Suppressor macrophage (primary cell): ENCODE measurements around the gene SCD.
"Not testable (repeated sequence)": the region's sequence is repeated elsewhere in the genome, so short reads cannot be mapped to it uniquely, and the experiment has no call there.

ENCODE experiments used
- DNase-seq, 4 experiments: peaks; one replicate each; pipeline ENCODE4 v3.0.0-alpha.2; 2020 to 2022
- total RNA-seq, 17 experiments: gene quantifications; one replicate each; lab custom pipeline; 2026; ENCODE audit warnings: mixed read lengths in 6 of 17, inconsistent platforms in 3 of 17; lab: John Stamatoyannopoulos, UW

SCD gene
- 234 to 2,620 (median 932) reads per million in 17 experiments for total RNA-seq

DNA sequence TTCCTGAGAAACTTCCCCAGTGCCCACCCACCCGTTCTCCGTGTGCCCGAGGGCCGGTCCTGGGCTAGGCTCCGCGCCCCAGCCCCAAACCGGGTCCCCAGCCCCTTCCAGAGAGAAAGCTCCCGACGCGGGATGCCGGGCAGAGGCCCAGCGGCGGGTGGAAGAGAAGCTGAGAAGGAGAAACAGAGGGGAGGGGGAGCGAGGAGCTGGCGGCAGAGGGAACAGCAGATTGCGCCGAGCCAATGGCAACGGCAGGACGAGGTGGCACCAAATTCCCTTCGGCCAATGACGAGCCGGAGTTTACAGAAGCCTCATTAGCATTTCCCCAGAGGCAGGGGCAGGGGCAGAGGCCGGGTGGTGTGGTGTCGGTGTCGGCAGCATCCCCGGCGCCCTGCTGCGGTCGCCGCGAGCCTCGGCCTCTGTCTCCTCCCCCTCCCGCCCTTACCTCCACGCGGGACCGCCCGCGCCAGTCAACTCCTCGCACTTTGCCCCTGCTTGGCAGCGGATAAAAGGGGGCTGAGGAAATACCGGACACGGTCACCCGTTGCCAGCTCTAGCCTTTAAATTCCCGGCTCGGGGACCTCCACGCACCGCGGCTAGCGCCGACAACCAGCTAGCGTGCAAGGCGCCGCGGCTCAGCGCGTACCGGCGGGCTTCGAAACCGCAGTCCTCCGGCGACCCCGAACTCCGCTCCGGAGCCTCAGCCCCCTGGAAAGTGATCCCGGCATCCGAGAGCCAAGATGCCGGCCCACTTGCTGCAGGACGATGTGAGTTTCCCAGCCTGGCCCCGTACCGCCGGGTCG, at the start of gene SCD:
SCD (plus strand) TSS at position 469 of the 803 bp plus-strand sequence; CDS start at position 741, 272 bp downstream.
- DNase-seq = peak; percentile 93 to 96 (median 96)

DNA sequence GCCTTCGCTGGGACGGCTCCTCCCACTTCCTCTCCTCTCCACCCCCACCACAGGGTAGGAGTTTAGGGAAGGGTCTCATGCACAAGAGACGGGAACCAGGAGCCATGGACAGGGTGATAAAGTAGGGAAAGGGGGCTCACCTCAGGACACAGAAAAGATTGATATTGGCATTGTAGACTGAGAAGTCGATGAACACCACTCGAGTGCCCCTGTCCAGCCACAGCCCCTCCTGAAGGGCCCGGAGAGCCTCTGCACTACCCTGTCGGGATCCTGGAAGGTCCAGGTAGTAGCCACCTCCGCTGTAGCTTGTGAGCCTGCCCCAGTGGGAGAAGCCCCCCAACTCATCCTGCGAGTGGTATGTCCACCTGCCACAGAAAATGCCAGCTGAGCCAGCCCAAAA, 49.8 kb upstream of the SCD start:
- DNase-seq = no peak

- not testable (repeated sequence) for DNase-seq
Observed at GRCh38 chr10:100301123-100301522, 45.9 kb upstream of the SCD start.

DNA sequence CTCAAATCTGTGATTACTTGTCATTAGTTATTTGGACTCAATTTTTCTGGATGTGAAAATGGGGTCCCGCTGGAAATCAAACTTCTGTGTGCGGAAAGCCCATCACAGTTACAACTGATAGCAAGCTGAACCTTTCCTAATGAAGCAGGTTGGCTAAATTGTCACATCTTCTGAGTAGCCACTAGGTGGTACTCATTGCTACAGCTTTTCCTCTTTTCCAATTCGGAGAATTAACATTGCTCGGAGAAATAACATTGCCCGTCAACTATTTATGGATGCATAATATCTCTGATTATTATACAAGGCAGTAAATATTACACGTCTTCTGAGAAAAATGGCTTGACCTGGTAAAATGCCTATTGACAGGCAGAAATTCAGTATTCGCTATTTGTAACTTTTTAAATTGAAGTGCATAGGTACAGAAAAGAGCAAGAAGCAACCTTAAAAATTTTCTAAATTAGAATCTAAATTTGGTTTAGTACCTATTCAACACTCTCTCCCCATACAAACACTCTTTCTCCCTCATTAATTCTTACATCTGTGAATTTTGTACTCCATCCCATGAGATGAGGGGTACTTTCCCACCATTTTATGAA, 43.2 kb upstream of the SCD start:
- DNase-seq = peak in 3 of 4 experiments; percentile 36 to 69 (median 51)

GRCh38 chr10:100304414-100304813, 42.6 kb upstream of the SCD start:
- DNase-seq = no peak

DNA sequence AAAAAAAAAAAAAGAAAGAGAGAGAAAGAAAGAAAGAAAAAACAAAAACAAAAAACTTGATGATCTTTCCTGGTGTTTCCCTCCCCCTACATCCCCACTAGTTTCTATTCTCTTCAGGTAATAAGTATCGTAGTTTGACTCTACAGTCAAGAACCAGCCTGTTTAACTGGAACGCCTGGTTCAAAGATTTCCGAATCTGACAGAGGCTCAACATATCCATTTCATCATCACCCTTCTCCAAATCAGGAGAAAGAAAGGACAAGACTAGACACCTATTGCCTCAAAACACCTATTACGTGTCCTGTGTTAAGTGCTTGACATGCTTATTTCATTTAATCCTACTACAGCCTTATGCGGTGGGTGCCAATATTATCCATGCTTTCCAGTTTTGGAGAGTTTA, 40.2 kb upstream of the SCD start:
- DNase-seq = no peak

DNA sequence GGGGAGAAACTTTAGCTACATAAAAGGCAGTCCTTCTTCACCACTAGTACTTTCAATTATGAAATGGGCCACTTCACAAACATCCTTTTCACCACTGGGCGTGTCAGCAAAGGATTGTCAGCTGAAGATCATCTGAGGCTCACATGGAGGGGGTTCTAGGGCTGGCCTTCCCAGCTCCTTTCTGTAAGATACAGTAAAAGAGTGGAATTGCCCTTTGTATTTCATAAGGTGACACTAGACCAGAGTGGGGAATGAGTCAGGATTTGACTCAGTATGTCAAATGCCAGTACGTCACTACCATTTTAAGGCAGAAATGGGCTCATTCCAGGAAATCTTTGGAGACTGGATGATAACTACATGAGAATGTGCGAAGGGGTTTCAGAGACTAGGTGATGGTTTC, 39.3 kb upstream of the SCD start:
- peak; percentile 56 to 78 (median 76) for DNase-seq

GRCh38 chr10:100311298-100311697, 35.7 kb upstream of the SCD start:
- DNase-seq = no peak

DNA sequence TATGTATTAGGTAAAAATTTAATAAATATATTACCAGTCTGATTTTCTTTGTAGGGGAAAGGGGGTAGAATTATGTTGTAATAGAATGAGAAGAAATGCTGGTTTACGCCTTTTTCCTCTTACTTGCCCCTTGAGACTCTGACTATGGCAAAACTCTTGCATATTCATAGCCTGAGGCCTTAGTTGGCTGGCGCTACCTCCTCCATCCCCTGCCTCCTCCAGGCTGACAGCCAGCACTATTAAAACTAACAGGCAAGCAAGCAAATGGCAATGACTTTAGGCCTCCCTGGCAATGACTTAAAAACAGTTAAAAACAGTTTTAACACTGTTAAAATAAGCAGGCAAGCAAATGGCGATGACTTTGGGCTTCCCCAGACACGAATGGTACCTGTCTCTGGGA, 31.4 kb upstream of the SCD start:
- DNase-seq = no peak

- no peak for DNase-seq
Observed at GRCh38 chr10:100318207-100318606, 28.8 kb upstream of the SCD start.

DNA sequence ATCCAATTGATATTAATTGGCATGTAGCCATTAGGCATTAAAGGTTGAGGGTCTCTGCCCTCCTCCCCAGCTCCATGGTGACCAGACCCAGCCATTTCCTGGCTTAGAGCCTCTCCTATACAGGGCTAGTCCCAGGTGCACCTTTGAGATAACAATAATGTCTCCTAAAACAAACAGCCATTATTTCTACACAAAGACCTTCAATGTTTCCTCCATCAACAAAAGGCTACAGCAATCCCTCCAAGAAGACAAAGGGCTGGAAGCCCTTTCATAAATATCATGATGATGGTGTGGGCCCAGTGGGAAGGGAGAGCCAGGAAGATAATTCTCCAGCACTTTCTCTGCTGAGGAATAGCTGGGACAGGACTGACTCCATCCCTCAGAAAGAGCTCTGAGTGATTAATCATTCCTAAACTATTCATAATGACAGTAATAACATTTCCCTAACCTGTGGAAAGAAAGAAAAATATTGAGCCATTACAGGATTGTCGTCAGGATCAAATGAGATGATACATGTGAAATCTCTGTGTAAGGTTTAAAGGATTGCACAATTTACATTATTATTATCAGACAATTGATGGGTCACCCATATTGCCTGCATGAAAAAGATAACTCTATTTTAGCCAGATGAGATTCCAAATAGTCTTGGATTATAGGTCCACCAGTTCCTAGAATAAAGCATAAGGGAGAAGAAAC, 27.2 kb upstream of the SCD start:
- DNase-seq = no peak

GRCh38 chr10:100325158-100325557, 21.9 kb upstream of the SCD start:
- no peak for DNase-seq

DNA sequence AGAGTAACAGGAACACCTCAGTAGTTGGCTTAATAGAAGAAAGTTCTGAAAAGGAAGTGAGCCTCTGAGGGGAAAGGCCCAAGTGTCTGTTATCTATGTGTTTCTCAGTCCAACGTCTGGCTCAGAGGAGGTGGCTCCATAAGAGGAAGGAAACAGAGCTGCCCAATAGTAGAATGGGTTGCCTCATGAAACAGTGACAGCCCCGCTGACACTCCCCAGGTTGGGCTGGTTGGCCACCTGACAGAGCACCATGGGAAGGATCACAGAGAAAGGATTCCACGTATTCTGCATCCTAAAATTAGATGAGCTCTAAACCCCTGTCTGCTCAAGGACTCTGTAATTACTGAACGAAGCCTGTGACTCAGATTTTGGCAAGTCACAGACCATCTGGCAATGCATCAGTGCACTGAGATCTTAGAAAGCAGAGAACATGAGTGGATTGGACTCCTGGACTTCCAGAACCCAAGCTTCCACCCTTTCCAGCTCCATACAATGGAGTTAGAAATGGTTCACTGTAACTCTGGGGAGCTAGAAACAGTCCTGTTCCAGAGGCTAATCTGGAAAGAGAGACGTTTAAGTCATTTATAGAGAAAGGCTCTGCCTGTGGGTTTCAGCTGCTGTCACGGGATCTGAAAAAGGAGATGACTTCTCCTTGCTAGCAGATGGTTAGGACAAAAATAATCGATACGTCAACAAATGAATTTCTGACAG, 19.9 kb upstream of the SCD start:
- DNase-seq = peak; percentile 71 to 86 (median 83)

GRCh38 chr10:100327718-100328009, 19.4 kb upstream of the SCD start:
- DNase-seq = no peak

- no peak for DNase-seq
Observed at GRCh38 chr10:100328198-100328597, 18.8 kb upstream of the SCD start.

DNA sequence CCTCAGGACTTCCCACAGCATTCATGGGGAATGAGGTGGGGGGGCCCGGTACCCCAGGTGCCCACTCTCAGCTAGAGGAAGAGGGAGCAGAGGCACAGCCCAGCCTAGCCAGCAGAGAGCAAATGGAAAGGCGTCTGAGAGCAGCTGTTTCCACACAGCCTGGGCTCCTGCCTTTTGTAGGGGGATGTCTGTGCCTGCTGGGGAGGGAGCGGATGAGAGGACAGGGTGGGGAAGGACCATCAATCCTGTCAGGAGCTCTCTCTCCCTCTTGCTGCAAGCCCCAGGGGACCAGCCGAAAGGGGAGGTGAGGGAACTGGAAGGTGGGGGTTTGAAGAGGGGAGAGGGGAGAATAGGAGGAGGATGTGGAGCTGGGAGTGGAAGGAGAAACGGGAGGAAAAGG, 17.0 kb upstream of the SCD start, which contains the start of gene PKD2L1:
PKD2L1 (minus strand) TSS at position 150 of the 400 bp plus-strand sequence; CDS start at position 25, 125 bp downstream.
- no peak for DNase-seq

GRCh38 chr10:100333106-100333505, 13.9 kb upstream of the SCD start:
- no peak for DNase-seq

DNA sequence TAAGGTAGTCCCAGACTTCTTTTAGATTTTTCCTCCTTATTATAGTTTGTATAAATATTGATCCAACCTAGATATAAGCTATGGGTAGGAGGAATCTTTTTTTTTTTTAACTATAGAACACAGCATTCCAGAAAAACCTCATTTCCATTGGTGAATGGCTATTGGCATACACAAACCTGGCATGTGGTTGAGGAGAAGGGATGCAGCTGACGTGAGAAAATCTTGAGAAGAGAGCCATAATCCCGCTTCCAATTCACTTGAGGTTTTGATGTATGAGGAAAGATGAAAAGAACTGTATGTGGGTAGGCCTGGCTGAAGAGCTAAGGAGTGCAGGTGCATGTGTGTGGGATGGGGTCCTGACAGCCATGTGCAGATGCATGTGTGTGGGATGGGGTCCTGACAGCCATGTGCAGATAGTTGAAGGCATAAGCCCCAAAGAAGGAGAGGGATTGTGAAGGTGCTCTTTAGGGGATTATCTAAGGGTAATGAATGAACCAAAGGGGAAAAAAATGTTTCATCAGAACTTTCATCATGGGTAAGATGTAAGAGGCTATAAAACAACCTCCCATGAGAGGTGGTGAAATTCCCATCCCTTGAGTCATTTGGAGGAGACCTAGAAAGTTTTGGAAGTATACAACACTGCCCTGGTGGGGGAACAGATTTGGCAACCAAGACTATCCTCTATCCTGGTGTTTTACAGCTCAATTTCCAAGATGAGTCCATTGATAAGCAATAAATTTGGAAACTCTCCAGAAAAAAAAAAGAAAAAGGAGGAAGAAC, 13.2 kb upstream of the SCD start:
- no peak for DNase-seq

DNA sequence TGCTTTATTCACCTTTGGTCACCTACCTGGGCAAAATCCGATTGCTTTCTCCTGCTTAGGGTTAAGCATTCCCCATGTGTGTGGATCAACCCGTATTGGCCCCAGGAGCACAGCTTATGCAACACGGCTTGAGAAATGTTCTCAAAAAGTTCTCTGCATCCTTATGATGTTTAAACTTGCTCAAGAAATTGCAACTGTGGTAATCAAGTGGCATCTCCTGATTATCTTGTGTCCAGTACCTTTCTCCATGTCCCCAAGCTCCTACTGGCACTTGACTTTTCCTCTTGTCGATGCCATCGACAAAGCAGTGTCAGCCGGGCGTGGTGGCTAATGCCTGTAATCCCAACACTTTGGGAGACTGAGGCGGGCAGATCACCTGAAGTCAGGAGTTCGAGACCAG, 12.3 kb upstream of the SCD start:
- DNase-seq = no peak

DNA sequence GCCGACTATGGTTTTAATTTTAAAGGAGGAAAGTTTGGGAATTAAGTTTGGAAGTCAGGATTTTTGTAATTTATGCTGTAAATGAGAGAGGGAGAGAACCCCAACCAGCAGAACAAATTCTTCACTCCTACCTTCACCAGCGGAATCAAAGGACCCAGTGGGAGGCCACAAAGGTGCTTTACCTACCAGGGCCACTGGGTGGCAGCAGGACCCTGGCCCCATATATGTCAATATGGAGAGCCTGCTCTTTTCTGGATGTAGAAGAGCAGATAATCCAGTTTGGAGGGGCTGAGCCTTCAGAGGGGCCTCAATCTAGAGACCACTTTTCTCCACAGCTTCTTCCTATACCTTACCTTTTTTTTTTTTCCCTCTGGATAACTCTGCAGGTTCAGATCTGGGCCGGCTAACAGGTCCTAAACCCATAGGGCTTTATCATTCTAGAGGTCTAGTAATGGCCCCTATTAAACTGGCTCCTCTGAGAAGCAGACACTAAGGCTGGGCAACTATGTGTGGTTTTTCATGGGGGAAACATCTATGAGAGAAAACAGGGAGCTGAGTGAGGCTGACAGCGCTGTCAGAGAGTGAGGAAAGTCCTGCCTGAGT, 8.5 kb upstream of the SCD start:
- DNase-seq = peak; percentile 81 to 88 (median 85)

DNA sequence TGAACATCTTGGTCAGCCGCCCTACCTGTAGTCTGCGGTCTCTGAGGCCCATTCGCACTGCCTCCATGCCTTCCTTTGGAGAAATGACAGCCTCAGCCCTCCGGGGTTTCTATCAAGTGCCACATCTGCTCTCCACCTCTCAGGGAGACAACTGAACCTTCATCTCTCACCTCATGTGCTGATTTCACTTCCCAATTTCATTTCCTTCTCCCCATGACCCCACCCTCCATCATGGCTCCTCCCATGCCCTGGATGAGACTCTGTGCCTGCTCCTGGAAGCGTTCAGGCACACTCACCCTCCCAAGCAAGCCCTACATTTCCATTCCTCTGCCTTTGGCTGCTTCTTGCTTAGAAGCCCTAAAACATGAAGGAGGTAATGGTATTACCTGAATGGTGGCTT, 7.8 kb upstream of the SCD start:
- peak; percentile 32 to 68 (median 63) for DNase-seq
